Adipose tissue (tissue), 3 donors: Measurements from ENCODE around the gene LRRC31. TPM values are rescaled to one million over a fixed set of nuclear protein-coding genes. Genes with fewer than 3 reads are reported as not detected.

Experiments used
- polyA plus RNA-seq, 3 donors: library from polyadenylated mRNA; stranded (reverse); fragments of 200-250 nt; gene quantifications; one replicate each; pipeline ENCODE4 v1.2.3, GENCODE V29; 2013
- donor health status: healthy with polysubstance abuse.
- donor health status: Bipolar disorder and iron deficiency.
- donor health status: healthy.

LRRC31 gene
- polyA plus RNA-seq, 3 donors = 0.56 TPM; not detected in 2

Other genes starting within 250 kb of the LRRC31 start
- 10 to 100 TPM in 2 of 3 donors, 1 to 10 TPM in 1; 6.5 to 12.6 (median 12.3) TPM for gene MECOM, start 206.2 kb downstream of the LRRC31 start, polyA plus RNA-seq
- not detected for gene TERC, start 104.9 kb downstream of the LRRC31 start, polyA plus RNA-seq
- gene ACTRT3, start 100.4 kb downstream of the LRRC31 start, polyA plus RNA-seq = 1 to 10 TPM in 2 of 3 donors, under 1 TPM in 1; 0.95 to 2.0 (median 1.8) TPM
- 10 to 100 TPM in 1 of 3 donors, 1 to 10 TPM in 2; 7.1 to 10.2 (median 8.4) TPM for gene MYNN, start 96.5 kb downstream of the LRRC31 start, polyA plus RNA-seq
- not detected for gene LRRIQ4, start 57.1 kb downstream of the LRRC31 start, polyA plus RNA-seq
- gene LRRC34, start 57.0 kb downstream of the LRRC31 start, polyA plus RNA-seq = 1 to 10 TPM in 2 of 3 donors, under 1 TPM in 1; 0.92 to 7.2 (median 3.7) TPM
- not detected for gene SAMD7, start 41.6 kb upstream of the LRRC31 start, polyA plus RNA-seq
- 10 to 100 TPM; 44.2 to 58.1 (median 54.8) TPM for gene SEC62, start 96.9 kb upstream of the LRRC31 start, polyA plus RNA-seq
- gene GPR160, start 168.1 kb upstream of the LRRC31 start, polyA plus RNA-seq = 10 to 100 TPM in 1 of 3 donors, 1 to 10 TPM in 2; 5.2 to 11.0 (median 6.7) TPM